WTC11 (cell line): ENCODE results near the gene CLK3. TPM values are rescaled to one million over a fixed set of nuclear protein-coding genes. Genes with fewer than 3 reads are reported as not detected.

Experiments used
- ATAC-seq: fragments of 200-7000 bp; cut with Tn5 transposase; 2 replicates; pipeline ENCODE4 v1.10.0; 2021; ENCODE audit warnings: mild to moderate bottlenecking, moderate library complexity
- CTCF ChIA-PET: fragments of 300-600 bp; sonication (Branson Sonifier 250); formaldehyde crosslinking; loops from one replicate; lab custom pipeline; 2021; ENCODE audit warnings: antibody characterized with exemption; lab: Charles Lee
- POLR2A ChIA-PET: fragments of 350-600 bp; sonication (Branson Sonifier 250); formaldehyde crosslinking; loops from one replicate; lab custom pipeline; 2021; ENCODE audit warnings: antibody characterized with exemption; lab: Charles Lee
- DNase-seq: peaks from one replicate; pipeline ENCODE4 v3.0.0; 2021; ENCODE audit warnings: low spot score
- H3K27ac Mint-ChIP-seq: 2 replicates; pipeline ENCODE4 v1.8.0; 2021; ENCODE audit warnings: mixed read lengths
- H3K27me3 Mint-ChIP-seq: 2 replicates; pipeline ENCODE4 v1.8.0; 2021; ENCODE audit warnings: low read depth, mild to moderate bottlenecking, moderate library complexity, mixed read lengths
- H3K36me3 Mint-ChIP-seq: 2 replicates; pipeline ENCODE4 v1.8.0; 2021; ENCODE audit warnings: mixed read lengths
- H3K4me1 Mint-ChIP-seq: 2 replicates; pipeline ENCODE4 v1.8.0; 2022; ENCODE audit warnings: mixed read lengths
- H3K4me3 Mint-ChIP-seq: 2 replicates; pipeline ENCODE4 v1.8.0; 2021; ENCODE audit warnings: mild to moderate bottlenecking, moderate library complexity, mixed read lengths
- H3K9me3 Mint-ChIP-seq: 2 replicates; pipeline ENCODE4 v1.8.0; 2021; ENCODE audit warnings: mixed read lengths
- EMX1 ChIP-seq: fragments of 250-450 bp; sonication (Bioruptor Pico); IDR thresholded peaks from 2 replicates; pipeline ENCODE4 v1.8.0; 2021; ENCODE audit warnings: mild to moderate bottlenecking
- GABPB1 ChIP-seq: sonication (generic); formaldehyde crosslinking; IDR thresholded peaks from 2 replicates; pipeline ENCODE4 v1.8.1; 2023; ENCODE audit warnings: mild to moderate bottlenecking, missing genetic modification reagents
- GTF2I ChIP-seq: fragments of 250-450 bp; sonication (Bioruptor Pico); conservative IDR thresholded peaks from 2 replicates; pipeline ENCODE4 v1.4.0; 2021; ENCODE audit warnings: mild to moderate bottlenecking
- JAZF1 ChIP-seq: fragments of 250-450 bp; sonication (Bioruptor Pico); IDR thresholded peaks from 2 replicates; pipeline ENCODE4 v1.9.0; 2021; ENCODE audit warnings: moderate library complexity, mild to moderate bottlenecking, inconsistent platforms
- MXD4 ChIP-seq: fragments of 250-450 bp; sonication (Bioruptor Pico); IDR thresholded peaks from 2 replicates; pipeline ENCODE4 v1.8.0; 2021; ENCODE audit warnings: mild to moderate bottlenecking, moderate library complexity, borderline replicate concordance
- MYBL2 ChIP-seq: sonication (generic); formaldehyde crosslinking; IDR thresholded peaks from 2 replicates; pipeline ENCODE4 v1.8.1; 2023; ENCODE audit warnings: mild to moderate bottlenecking, moderate library complexity, missing genetic modification reagents
- NR1H2 ChIP-seq: sonication (generic); formaldehyde crosslinking; IDR thresholded peaks from 2 replicates; pipeline ENCODE4 v1.9.0; 2021; ENCODE audit warnings: mild to moderate bottlenecking, moderate library complexity, missing genetic modification reagents
- SMAD3 ChIP-seq: sonication (generic); formaldehyde crosslinking; IDR thresholded peaks from 2 replicates; pipeline ENCODE4 v1.8.0; 2022; ENCODE audit warnings: missing genetic modification reagents, mild to moderate bottlenecking, borderline replicate concordance
- SMAD4 ChIP-seq: sonication (generic); formaldehyde crosslinking; IDR thresholded peaks from 2 replicates; pipeline ENCODE4 v1.8.0; 2022; ENCODE audit warnings: mild to moderate bottlenecking, missing genetic modification reagents
- TCF7 ChIP-seq: sonication (generic); formaldehyde crosslinking; IDR thresholded peaks from 2 replicates; pipeline ENCODE4 v1.8.0; 2022; ENCODE audit warnings: mild to moderate bottlenecking, low read depth, missing genetic modification reagents, moderate library complexity
- TP53 ChIP-seq: sonication (generic); formaldehyde crosslinking; IDR thresholded peaks from 2 replicates; pipeline ENCODE4 v1.8.1; 2023; ENCODE audit warnings: mild to moderate bottlenecking, missing genetic modification reagents
- ZNF121 ChIP-seq: sonication (generic); formaldehyde crosslinking; IDR thresholded peaks from 2 replicates; pipeline ENCODE4 v1.8.0; 2023; ENCODE audit warnings: missing genetic modification reagents
- ZNF138 ChIP-seq: sonication (generic); formaldehyde crosslinking; conservative IDR thresholded peaks from 2 replicates; pipeline ENCODE4 v1.8.1; 2022; ENCODE audit warnings: mild to moderate bottlenecking, moderate library complexity, missing genetic modification reagents
- ZNF396 ChIP-seq: fragments of 250-450 bp; sonication (Bioruptor Pico); IDR thresholded peaks from 2 replicates; pipeline ENCODE4 v1.8.0; 2021; ENCODE audit warnings: mild to moderate bottlenecking, moderate library complexity, borderline replicate concordance
- total RNA-seq: library from RNA; stranded (reverse); gene quantifications from 3 replicates; pipeline ENCODE4 v1.2.3, GENCODE V29; 2021
- TF ChIP-seq, protein P1 (sequence below): sonication (generic); formaldehyde crosslinking; IDR thresholded peaks from 2 replicates; pipeline ENCODE4 v1.8.0; 2023; ENCODE audit warnings: mild to moderate bottlenecking, missing genetic modification reagents
- TF ChIP-seq, protein P2 (sequence below): sonication (generic); formaldehyde crosslinking; IDR thresholded peaks from 2 replicates; pipeline ENCODE4 v1.8.0; 2022; ENCODE audit warnings: mild to moderate bottlenecking, missing genetic modification reagents
- TF ChIP-seq, protein P3 (sequence below): fragments of 250-450 bp; sonication (Bioruptor Pico); conservative IDR thresholded peaks from 2 replicates; pipeline ENCODE4 v1.9.0; 2021; ENCODE audit warnings: mild to moderate bottlenecking
- TF ChIP-seq, protein P4 (sequence below): sonication (generic); formaldehyde crosslinking; IDR thresholded peaks from 2 replicates; pipeline ENCODE4 v1.8.0; 2023; ENCODE audit warnings: missing genetic modification reagents
- TF ChIP-seq, protein P5 (sequence below): fragments of 200-600 bp; IDR thresholded peaks from 2 replicates; pipeline ENCODE4 v1.8.0; 2022; ENCODE audit warnings: antibody characterized with exemption

CLK3 gene
- total RNA-seq, 1 experiment from 2014 or later: 48.1 TPM

DNA sequence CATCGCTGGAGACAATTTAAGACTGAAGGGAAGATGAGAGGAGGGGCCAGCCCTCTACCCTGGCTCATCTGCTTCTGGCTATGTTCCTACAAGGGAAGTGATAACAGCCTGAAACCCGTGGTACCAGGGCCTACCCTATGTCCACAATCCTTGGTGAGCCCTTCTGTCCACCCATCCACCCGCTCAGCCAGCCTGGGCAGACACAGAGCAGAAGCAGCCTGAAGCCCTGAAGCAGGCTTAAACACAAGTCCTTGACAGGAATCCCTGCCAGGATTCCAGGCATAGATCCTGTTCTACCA lies 15.4 kb downstream of the CLK3 start:
- ChIA-PET POLR2A (interaction anchor here (1.1 kb wide), 1 partner anchor 130 kb away, joined by 3 read pairs; no protein-coding TSS in a partner anchor), CTCF (interaction anchor here (0.5 to 14.6 kb wide), 35 partner anchors 11 to 640 kb away, joined by 3 to 409 read pairs (median 6); partner anchors contain the start of genes ARID3B, CLK3, CSK and CYP1A1)
- no peak for TF ChIP-seq TCF7
- TF ChIP-seq EMX1 (CRISPR knock-in tag): no peak
- TF ChIP-seq JAZF1: no peak
- DNase-seq (no peak), ATAC-seq (no peak)
- Mint-ChIP-seq H3K4me3 (no peak overlapping the region), H3K27me3 (no peaks in the 10 kb centered on the region), H3K27ac (no peak overlapping the region), H3K4me1 (no peaks in the 10 kb centered on the region), H3K9me3 (no peaks in the 10 kb centered on the region), H3K36me3 (peaks cover 51% of the 10 kb centered on the region)

DNA sequence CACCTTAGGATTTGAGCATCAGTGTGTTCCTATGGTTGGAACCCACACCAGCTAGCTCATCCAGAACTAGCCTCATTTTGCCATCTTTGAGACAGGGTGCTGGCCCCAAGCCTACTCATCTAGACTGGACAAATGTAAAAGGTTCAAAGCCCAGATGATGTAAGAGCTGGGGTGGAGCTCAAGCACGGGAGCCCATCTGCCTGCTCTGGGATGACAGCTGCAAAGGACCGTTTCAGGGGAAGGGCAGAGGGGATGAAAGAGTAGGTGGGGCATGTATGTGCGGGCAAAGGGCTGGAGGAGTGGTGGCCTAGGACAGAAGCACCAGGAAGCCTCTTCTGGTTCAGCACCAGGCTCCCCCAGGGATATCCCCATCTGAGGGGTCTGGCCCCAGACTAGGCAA lies 15.8 kb downstream of the CLK3 start:
- no peak overlapping the region for H3K27ac Mint-ChIP-seq
- no peaks in the 10 kb centered on the region for H3K27me3 Mint-ChIP-seq
- ATAC-seq (no peak), DNase-seq (no peak)
- no peak overlapping the region for H3K4me3 Mint-ChIP-seq
- CTCF ChIA-PET: interaction anchor here (0.5 to 14.6 kb wide), 49 partner anchors 8 to 641 kb away, joined by 3 to 409 read pairs (median 4); partner anchors contain the start of genes ARID3B, CLK3, CSK and CYP1A1
- peaks cover 48% of the 10 kb centered on the region for H3K36me3 Mint-ChIP-seq
- POLR2A ChIA-PET: interaction anchor here (0.6 to 1.1 kb wide), 3 partner anchors 129 to 960 kb away, joined by 3 read pairs; no protein-coding TSS in a partner anchor
- no peaks in the 10 kb centered on the region for H3K9me3 Mint-ChIP-seq
- TF ChIP-seq GTF2I (CRISPR knock-in tag): no peak
- TF ChIP-seq GABPB1 (CRISPR knock-in tag): peak; percentile 87
- TF ChIP-seq, protein P1, sequence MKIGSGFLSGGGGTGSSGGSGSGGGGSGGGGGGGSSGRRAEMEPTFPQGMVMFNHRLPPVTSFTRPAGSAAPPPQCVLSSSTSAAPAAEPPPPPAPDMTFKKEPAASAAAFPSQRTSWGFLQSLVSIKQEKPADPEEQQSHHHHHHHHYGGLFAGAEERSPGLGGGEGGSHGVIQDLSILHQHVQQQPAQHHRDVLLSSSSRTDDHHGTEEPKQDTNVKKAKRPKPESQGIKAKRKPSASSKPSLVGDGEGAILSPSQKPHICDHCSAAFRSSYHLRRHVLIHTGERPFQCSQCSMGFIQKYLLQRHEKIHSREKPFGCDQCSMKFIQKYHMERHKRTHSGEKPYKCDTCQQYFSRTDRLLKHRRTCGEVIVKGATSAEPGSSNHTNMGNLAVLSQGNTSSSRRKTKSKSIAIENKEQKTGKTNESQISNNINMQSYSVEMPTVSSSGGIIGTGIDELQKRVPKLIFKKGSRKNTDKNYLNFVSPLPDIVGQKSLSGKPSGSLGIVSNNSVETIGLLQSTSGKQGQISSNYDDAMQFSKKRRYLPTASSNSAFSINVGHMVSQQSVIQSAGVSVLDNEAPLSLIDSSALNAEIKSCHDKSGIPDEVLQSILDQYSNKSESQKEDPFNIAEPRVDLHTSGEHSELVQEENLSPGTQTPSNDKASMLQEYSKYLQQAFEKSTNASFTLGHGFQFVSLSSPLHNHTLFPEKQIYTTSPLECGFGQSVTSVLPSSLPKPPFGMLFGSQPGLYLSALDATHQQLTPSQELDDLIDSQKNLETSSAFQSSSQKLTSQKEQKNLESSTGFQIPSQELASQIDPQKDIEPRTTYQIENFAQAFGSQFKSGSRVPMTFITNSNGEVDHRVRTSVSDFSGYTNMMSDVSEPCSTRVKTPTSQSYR: no peak
- TF ChIP-seq TP53 (CRISPR knock-in tag): no peak
- no peak for TF ChIP-seq SMAD3 (CRISPR knock-in tag)
- H3K4me1 Mint-ChIP-seq: no peaks in the 10 kb centered on the region

DNA sequence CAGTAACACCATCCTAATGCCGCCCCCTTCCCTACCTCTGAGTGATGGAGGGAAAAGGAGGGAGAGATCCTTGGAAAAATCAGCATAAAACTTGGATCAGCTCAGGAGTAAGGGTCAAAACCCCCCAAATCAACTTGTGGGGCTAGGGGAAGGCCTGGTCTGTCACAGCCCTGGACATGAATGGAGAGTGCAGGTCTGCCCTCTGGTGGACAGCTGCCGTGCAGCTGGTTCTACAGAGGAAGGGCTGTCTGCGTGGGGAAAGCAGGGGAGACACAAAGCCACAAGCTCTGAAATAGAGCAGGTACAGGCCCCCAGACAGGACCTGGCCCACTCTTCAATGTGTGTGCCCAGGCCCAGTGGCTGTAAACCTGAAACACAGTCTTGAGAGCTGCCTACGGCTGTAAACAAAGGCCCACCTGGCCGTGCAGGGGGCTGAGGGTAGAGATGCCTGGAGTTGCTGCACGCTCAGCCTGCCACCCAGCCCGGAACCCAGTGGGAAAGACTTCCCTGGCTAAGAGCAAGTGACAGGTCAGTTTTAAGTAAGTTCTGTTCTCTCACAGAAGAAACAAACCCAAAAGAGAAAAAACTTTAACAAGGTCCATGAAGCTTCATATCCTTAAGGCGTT lies 16.4 kb downstream of the CLK3 start:
- POLR2A ChIA-PET: interaction anchor here (0.6 to 1.0 kb wide), 3 partner anchors 136 to 960 kb away, joined by 3 read pairs; no protein-coding TSS in a partner anchor

DNA sequence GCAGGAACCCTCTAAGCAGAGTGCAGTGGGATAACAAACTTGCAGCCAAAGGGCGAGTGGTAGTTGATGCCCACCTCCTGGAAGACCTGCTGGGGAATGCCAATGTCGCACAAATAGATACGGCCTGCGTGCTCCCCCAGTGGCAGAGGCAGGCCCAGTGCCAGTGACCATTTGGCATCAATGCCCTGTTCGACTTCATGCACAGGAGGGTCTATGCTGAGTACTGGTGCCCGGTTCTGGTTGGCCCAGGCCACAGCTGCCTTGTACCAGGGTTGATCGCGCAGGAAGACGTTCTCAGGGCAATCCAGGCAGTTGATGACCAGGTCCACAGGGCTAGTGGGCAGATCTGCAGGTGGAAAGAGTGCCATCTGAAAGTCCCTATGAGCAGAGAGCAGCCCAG lies 17.0 kb downstream of the CLK3 start:
- Mint-ChIP-seq H3K27me3 (no peaks in the 10 kb centered on the region), H3K36me3 (peaks cover 39% of the 10 kb centered on the region), H3K4me1 (no peaks in the 10 kb centered on the region), H3K9me3 (no peaks in the 10 kb centered on the region), H3K4me3 (no peak overlapping the region), H3K27ac (no peak overlapping the region)
- ATAC-seq (no peak), DNase-seq (no peak)
- POLR2A ChIA-PET: interaction anchor here (0.9 to 1.0 kb wide), 2 partner anchors 136 to 139 kb away, joined by 3 read pairs; no protein-coding TSS in a partner anchor
- CTCF ChIA-PET: interaction anchor here (0.6 to 14.6 kb wide), 41 partner anchors 9 to 326 kb away, joined by 3 to 409 read pairs (median 5); partner anchors contain the start of genes CLK3, CSK, CYP1A2 and RPP25
- TF ChIP-seq SMAD4 (CRISPR knock-in tag) (no peak), ZNF396 (CRISPR knock-in tag) (no peak), MXD4 (CRISPR knock-in tag) (no peak), ZNF121 (CRISPR knock-in tag) (no peak), GABPB1 (CRISPR knock-in tag) (no peak), ZNF138 (CRISPR knock-in tag) (no peak)
- TF ChIP-seq, protein P2, sequence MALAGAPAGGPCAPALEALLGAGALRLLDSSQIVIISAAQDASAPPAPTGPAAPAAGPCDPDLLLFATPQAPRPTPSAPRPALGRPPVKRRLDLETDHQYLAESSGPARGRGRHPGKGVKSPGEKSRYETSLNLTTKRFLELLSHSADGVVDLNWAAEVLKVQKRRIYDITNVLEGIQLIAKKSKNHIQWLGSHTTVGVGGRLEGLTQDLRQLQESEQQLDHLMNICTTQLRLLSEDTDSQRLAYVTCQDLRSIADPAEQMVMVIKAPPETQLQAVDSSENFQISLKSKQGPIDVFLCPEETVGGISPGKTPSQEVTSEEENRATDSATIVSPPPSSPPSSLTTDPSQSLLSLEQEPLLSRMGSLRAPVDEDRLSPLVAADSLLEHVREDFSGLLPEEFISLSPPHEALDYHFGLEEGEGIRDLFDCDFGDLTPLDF: no peak
- TF ChIP-seq, protein P3, sequence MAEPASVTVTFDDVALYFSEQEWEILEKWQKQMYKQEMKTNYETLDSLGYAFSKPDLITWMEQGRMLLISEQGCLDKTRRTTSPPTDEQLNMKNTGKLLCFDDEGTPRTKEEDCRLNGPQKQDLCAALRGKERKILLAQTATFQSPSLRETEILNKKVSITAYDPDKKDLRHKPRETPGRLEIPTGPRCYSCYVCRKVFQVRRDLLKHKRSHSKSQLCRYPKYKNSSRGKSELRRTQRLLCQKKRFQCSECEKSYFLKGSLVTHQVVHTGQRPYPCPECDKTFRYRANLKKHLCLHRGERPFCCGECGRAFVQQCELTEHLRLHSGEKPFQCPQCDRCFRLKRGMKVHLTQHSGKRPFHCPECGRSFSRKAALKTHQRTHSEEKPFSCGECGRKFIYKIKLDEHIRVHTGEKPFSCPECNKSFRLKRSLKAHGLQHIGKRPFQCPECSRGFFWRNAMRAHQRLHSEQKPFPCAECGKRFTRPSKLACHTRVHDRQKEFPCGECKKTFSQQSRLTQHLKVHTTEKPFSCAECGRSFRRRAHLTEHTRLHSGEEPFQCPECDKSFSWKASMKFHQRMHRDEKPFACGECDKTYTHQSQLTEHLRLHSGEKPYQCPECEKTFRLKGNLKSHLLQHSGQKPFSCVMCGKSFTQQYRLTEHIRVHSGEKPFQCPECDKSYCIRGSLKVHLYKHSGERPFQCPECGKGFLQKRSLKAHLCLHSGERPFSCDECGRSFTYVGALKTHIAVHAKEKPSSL (CRISPR knock-in tag): no peak
- TF ChIP-seq, protein P4, sequence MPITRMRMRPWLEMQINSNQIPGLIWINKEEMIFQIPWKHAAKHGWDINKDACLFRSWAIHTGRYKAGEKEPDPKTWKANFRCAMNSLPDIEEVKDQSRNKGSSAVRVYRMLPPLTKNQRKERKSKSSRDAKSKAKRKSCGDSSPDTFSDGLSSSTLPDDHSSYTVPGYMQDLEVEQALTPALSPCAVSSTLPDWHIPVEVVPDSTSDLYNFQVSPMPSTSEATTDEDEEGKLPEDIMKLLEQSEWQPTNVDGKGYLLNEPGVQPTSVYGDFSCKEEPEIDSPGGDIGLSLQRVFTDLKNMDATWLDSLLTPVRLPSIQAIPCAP (CRISPR knock-in tag): no peak

More for the DNA sequence above, 16.4 kb downstream of the CLK3 start:
- ATAC-seq: peak; percentile 55
- DNase-seq: peak; percentile 79
- Mint-ChIP-seq H3K27ac (no peak overlapping the region), H3K4me3 (no peak overlapping the region), H3K27me3 (no peaks in the 10 kb centered on the region), H3K9me3 (no peaks in the 10 kb centered on the region), H3K36me3 (peaks cover 44% of the 10 kb centered on the region), H3K4me1 (no peaks in the 10 kb centered on the region)
- CTCF ChIA-PET: interaction anchor here (0.6 to 14.6 kb wide), 43 partner anchors 9 to 326 kb away, joined by 3 to 409 read pairs (median 6); partner anchors contain the start of genes CLK3, CSK, CYP1A1 and CYP1A2
- TF ChIP-seq, protein P5, sequence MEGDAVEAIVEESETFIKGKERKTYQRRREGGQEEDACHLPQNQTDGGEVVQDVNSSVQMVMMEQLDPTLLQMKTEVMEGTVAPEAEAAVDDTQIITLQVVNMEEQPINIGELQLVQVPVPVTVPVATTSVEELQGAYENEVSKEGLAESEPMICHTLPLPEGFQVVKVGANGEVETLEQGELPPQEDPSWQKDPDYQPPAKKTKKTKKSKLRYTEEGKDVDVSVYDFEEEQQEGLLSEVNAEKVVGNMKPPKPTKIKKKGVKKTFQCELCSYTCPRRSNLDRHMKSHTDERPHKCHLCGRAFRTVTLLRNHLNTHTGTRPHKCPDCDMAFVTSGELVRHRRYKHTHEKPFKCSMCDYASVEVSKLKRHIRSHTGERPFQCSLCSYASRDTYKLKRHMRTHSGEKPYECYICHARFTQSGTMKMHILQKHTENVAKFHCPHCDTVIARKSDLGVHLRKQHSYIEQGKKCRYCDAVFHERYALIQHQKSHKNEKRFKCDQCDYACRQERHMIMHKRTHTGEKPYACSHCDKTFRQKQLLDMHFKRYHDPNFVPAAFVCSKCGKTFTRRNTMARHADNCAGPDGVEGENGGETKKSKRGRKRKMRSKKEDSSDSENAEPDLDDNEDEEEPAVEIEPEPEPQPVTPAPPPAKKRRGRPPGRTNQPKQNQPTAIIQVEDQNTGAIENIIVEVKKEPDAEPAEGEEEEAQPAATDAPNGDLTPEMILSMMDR: peak; percentile 78
- TF ChIP-seq MYBL2 (CRISPR knock-in tag): no peak
- TF ChIP-seq NR1H2 (CRISPR knock-in tag): no peak
- TF ChIP-seq EMX1 (CRISPR knock-in tag): no peak
